Transverse colon (tissue), 3 donors: ENCODE results near the gene PHOSPHO2.
"Not testable (repeated sequence)": the region's sequence is repeated elsewhere in the genome, so short reads cannot be mapped to it uniquely, and the experiment has no call there.

ENCODE experiments used
- EP300 ChIP-seq: sonication (generic); formaldehyde crosslinking; IDR thresholded peaks from one replicate; pipeline ENCODE4 v1.6.1; 2017; ENCODE audit warnings: antibody characterized with exemption, low read depth
- POLR2AphosphoS5 ChIP-seq, 3 donors: sonication (generic); formaldehyde crosslinking; IDR thresholded peaks; one replicate each; pipeline ENCODE4 v1.6.1; 2016; ENCODE audit warnings: antibody characterized with exemption in 3 of 3

DNA sequence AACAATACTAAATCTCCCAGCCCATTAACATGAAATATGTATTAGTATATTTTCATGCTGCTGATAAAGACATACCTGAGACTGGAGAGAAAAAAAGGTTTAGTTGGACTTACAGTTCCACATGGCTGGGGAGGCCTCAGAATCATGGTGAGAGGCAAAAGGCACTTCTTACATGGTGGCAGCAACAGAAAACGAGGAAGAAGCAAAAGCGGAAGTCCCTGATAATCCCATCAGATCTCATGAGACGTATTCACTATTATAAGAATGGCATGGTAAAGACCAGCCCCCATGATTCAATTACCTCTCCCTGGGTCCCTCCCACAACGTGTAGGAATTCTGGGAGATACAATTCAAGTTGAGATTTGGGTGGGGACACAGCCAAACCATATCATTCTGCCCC, 7.4 kb upstream of the PHOSPHO2 start:
- TF ChIP-seq POLR2AphosphoS5 (IDR thresholded peaks at IDR 0.05); EP300: not testable (repeated sequence)
